Fibroblast of lung (primary cell): ENCODE measurements around the gene MTCH1. TPM values are rescaled to one million over a fixed set of nuclear protein-coding genes. Genes with fewer than 3 reads are reported as not detected.
A peak's percentile ranks its signal among the peaks of the same experiment; 100 is the strongest.

Experiments
- DNase-seq, 2 donors: peaks; one replicate each; pipeline versions ENCODE4 v3.0.0 to v3.0.0-alpha.2; 2010; ENCODE audit warnings: low read depth in 2 of 2
- H2AFZ ChIP-seq: 2 replicates; pipeline ENCODE4 v1.5.1; 2012; ENCODE audit warnings: low read length, control low read depth, inconsistent platforms
- H3K27ac ChIP-seq: 2 replicates; pipeline ENCODE4 v1.5.1; 2011; ENCODE audit warnings: low read length, control low read depth; ENCODE audit not compliant: insufficient read depth
- H3K27me3 ChIP-seq: 2 replicates; pipeline ENCODE4 v1.5.1; 2011; ENCODE audit warnings: mild to moderate bottlenecking, low read length; ENCODE audit not compliant: control insufficient read depth, insufficient read depth
- H3K36me3 ChIP-seq: 2 replicates; pipeline ENCODE4 v1.5.1; 2011; ENCODE audit warnings: low read length; ENCODE audit not compliant: control insufficient read depth, insufficient read depth
- H3K4me1 ChIP-seq: 2 replicates; pipeline ENCODE4 v1.5.1; 2011; ENCODE audit warnings: low read length; ENCODE audit not compliant: control insufficient read depth, insufficient read depth; ENCODE audit errors: extremely low read depth
- H3K4me2 ChIP-seq: 2 replicates; pipeline ENCODE4 v1.5.1; 2011; ENCODE audit warnings: low read length, control low read depth; ENCODE audit not compliant: insufficient read depth; ENCODE audit errors: extremely low read depth
- H3K4me3 ChIP-seq, 4 experiments: fragments of 200-600 bp in 1 of 4; sonication (generic) in 1 of 4; replicated peaks in 1 of 4; 2 replicates each; pipeline ENCODE4 v1.5.1; 2011 to 2016; ENCODE audit warnings: low read length in 4 of 4, low read depth in 3 of 4, mild to moderate bottlenecking in 3 of 4, control low read depth in 2 of 4, inconsistent platforms in 1 of 4, mixed read lengths in 1 of 4; ENCODE audit not compliant: insufficient read depth in 1 of 4; ENCODE audit errors: control extremely low read depth in 1 of 4
- H3K79me2 ChIP-seq: 2 replicates; pipeline ENCODE4 v1.5.1; 2012; ENCODE audit warnings: mild to moderate bottlenecking, low read length, inconsistent platforms; ENCODE audit not compliant: control insufficient read depth, insufficient read depth
- H3K9ac ChIP-seq: 2 replicates; pipeline ENCODE4 v1.5.1; 2011; ENCODE audit warnings: mild to moderate bottlenecking, low read length, control low read depth; ENCODE audit not compliant: insufficient read depth
- H3K9me3 ChIP-seq: 2 replicates; pipeline ENCODE4 v1.5.1; 2012; ENCODE audit warnings: low read depth, low read length; ENCODE audit not compliant: control insufficient read depth, insufficient read depth
- H4K20me1 ChIP-seq: 2 replicates; pipeline ENCODE4 v1.5.1; 2011; ENCODE audit warnings: low read length; ENCODE audit not compliant: control insufficient read depth, insufficient read depth; ENCODE audit errors: extremely low read depth
- CTCF ChIP-seq, 2 donors: IDR thresholded peaks in 1 of 2; conservative IDR thresholded peaks in 1 of 2; 1 replicate in 1 of 2; 2 replicates in 1 of 2; pipeline ENCODE4 v1.5.1; 2011 to 2012; ENCODE audit warnings: low read length in 2 of 2, control low read depth in 1 of 2, inconsistent platforms in 1 of 2, low read depth in 1 of 2, mild to moderate bottlenecking in 1 of 2
- EZH2 ChIP-seq: IDR thresholded peaks from 2 replicates; pipeline ENCODE4 v1.5.1; 2012; ENCODE audit warnings: low read length, control low read depth, mild to moderate bottlenecking; ENCODE audit errors: missing control alignments
- polyA plus RNA-seq, 2 donors: library from polyadenylated mRNA; depleted of rRNA in 1 of 2; stranded (reverse) in 1 of 2; unstranded in 1 of 2; fragments of >200 nt; gene quantifications; 2 replicates each; pipeline ENCODE4 v1.2.1, GENCODE V29; 2011 to 2012; ENCODE audit warnings: missing spikeins in 1 of 2
- total RNA-seq: library from RNA; depleted of rRNA; stranded (reverse); fragments of >200 nt; gene quantifications from 2 replicates; pipeline ENCODE4 v1.2.1, GENCODE V29; 2014

Gene MTCH1
- total and polyA plus RNA-seq, 2 donors (not counting 1 experiment from before 2014, with no cell fraction given): 131 to 222 TPM

- Histone ChIP-seq H3K4me3 (no peak overlapping the region), H2AFZ (no peak overlapping the region), H3K4me1 (no peaks in the 10 kb centered on the region), H3K27ac (no peak overlapping the region), H4K20me1 (no peaks in the 10 kb centered on the region), H3K27me3 (no peaks in the 10 kb centered on the region), H3K36me3 (peaks cover 16% of the 10 kb centered on the region), H3K9me3 (no peaks in the 10 kb centered on the region), H3K79me2 (no peaks in the 10 kb centered on the region), H3K9ac (no peak overlapping the region), H3K4me2 (no peak overlapping the region)
- TF ChIP-seq EZH2 (no peak), CTCF (conservative IDR thresholded peaks at IDR 0.05 in 1 of 2, IDR thresholded peaks at IDR 0.05 in 1 of 2; ENCODE audit: low read depth in 1 of 2, low read length in 2 of 2) (no peak)
- DNase-seq: no peak
Observed at GRCh38 chr6:36964349-36964748, 21.6 kb downstream of the MTCH1 start.

GRCh38 chr6:36963451-36964290, 22.3 kb downstream of the MTCH1 start:
- Histone ChIP-seq H3K36me3 (peaks cover 12% of the 10 kb centered on the region), H3K27me3 (no peaks in the 10 kb centered on the region), H3K9ac (no peak overlapping the region), H3K9me3 (no peaks in the 10 kb centered on the region), H3K79me2 (no peaks in the 10 kb centered on the region), H3K4me3 (no peak overlapping the region), H3K27ac (no peak overlapping the region), H3K4me1 (no peaks in the 10 kb centered on the region), H2AFZ (no peak overlapping the region), H4K20me1 (no peaks in the 10 kb centered on the region), H3K4me2 (no peak overlapping the region)
- TF ChIP-seq EZH2: no peak
- TF ChIP-seq CTCF (conservative IDR thresholded peaks at IDR 0.05 in 1 of 2, IDR thresholded peaks at IDR 0.05 in 1 of 2; ENCODE audit: low read depth in 1 of 2, low read length in 2 of 2): no peak
- DNase-seq: no peak

- Histone ChIP-seq H3K79me2 (no peaks in the 10 kb centered on the region), H4K20me1 (no peaks in the 10 kb centered on the region), H3K27ac (no peak overlapping the region), H3K36me3 (peaks cover 5% of the 10 kb centered on the region), H3K27me3 (no peaks in the 10 kb centered on the region), H3K9ac (no peak overlapping the region), H3K4me2 (no peak overlapping the region), H3K9me3 (no peaks in the 10 kb centered on the region), H3K4me3 (no peak overlapping the region), H2AFZ (no peak overlapping the region), H3K4me1 (no peaks in the 10 kb centered on the region)
- DNase-seq: peak in 1 of 2 donors; percentile 57
- no peak for TF ChIP-seq EZH2
- TF ChIP-seq CTCF (conservative IDR thresholded peaks at IDR 0.05 in 1 of 2, IDR thresholded peaks at IDR 0.05 in 1 of 2; ENCODE audit: low read depth in 1 of 2, low read length in 2 of 2): no peak
Observed at GRCh38 chr6:36962874-36963273, 23.1 kb downstream of the MTCH1 start.
